Right atrium auricular region (tissue), 2 donors: ENCODE measurements around the gene TRIM40. TPM values are rescaled to one million over a fixed set of nuclear protein-coding genes. Genes with fewer than 3 reads are reported as not detected.

ENCODE experiments used
- DNase-seq: peaks from one replicate; pipeline ENCODE4 v3.0.0-alpha.2; 2019; ENCODE audit warnings: low spot score
- H3K27ac ChIP-seq, 2 donors: fragments of 200-600 bp; sonication (generic); 1 replicate in 1 of 2; 2 replicates in 1 of 2; pipeline ENCODE4 v1.5.1; 2016 to 2019
- H3K27me3 ChIP-seq, 2 donors: fragments of 200-600 bp; sonication (generic); one replicate each; pipeline versions ENCODE4 v1.5.1 to v1.6.0; 2017 to 2019
- H3K36me3 ChIP-seq: fragments of 200-600 bp; sonication (generic); one replicate; pipeline ENCODE4 v1.5.1; 2016
- H3K4me1 ChIP-seq, 2 donors: fragments of 200-600 bp; sonication (generic); one replicate each; pipeline versions ENCODE4 v1.5.1 to v1.6.0; 2017 to 2019
- H3K4me3 ChIP-seq, 2 donors: fragments of 200-600 bp; sonication (generic); 1 replicate in 1 of 2; 2 replicates in 1 of 2; pipeline ENCODE4 v1.5.1; 2017 to 2019; ENCODE audit warnings: mild to moderate bottlenecking in 1 of 2, moderate library complexity in 1 of 2
- H3K9me3 ChIP-seq, 2 donors: fragments of 200-600 bp; sonication (generic); one replicate each; pipeline ENCODE4 v1.5.1; 2019
- CTCF ChIP-seq, 2 donors: fragments of 200-600 bp; sonication (generic); IDR thresholded peaks; one replicate each; pipeline ENCODE4 v1.5.1; 2019; ENCODE audit warnings: antibody characterized with exemption in 2 of 2
- total RNA-seq, 2 donors: library from RNA; depleted of rRNA; stranded (reverse); fragments of >200 nt; gene quantifications; one replicate each; pipeline ENCODE4 v1.1.0, GENCODE V29; 2016

Gene TRIM40
- total RNA-seq, 2 donors from 2014 or later = not detected

DNA sequence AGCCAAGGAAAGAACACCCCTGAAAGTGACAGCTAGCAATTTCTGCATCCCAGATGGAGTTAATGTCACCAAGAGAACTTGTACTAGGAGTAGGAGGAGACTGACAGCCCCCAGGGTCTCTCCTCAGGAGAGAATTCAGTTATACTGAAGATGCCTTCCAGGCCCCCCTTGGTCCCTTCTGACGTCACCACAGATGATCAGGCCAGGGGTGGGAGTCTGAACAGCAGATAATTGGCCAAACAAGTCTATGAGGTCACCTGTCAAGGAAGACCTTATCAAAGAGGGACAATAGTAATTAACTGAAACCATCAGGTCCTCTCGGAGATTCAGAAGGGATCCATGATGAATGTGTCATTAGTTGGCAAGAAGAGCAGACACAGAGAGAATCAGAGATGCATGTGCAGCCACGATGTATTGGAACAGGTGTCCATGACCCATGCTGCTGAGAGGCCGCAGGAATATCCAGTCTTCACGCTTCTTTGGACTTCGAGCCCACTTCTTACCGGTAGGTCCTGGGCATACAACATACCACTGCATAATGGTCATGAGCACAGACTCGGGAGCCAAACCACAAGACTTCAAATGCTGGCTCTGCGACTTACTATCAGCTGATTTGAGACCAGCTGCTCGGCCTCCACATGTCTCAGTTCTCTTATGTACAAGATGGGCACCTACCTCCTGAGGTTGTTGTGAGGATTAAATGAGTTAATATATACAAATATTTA lies 14.9 kb downstream of the TRIM40 start:
- peaks cover 0 to 3% of the 10 kb centered on the region in 2 donors for H3K4me1 ChIP-seq
- TF ChIP-seq CTCF (IDR thresholded peaks at IDR 0.05) = no peak
- no peaks in the 10 kb centered on the region for H3K27me3 ChIP-seq
- DNase-seq = no peak
- no peaks in the 10 kb centered on the region for H3K36me3 ChIP-seq
- H3K4me3 ChIP-seq = no peak overlapping the region
- H3K27ac ChIP-seq = no peak overlapping the region
- H3K9me3 ChIP-seq = no peaks in the 10 kb centered on the region

DNA sequence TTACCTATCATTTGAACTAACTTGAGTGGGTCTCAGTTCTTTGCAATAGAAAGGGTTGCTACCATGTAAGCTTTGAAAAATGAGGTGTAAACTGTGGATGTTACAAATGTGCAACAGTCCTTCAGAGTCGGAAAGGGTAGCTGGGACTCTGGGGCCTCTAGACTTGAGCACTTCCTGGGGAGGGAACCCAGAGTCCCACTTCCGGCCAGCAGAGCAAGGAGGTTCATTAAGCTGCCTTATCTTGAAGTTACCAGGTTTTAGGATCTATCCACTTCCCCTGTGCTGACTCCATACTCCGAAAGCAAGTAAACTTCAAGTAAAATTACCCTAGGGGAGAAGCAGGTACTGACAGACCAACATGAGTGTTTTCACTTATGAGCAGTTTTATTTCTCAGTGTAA lies 15.6 kb downstream of the TRIM40 start:
- Histone ChIP-seq H3K36me3 (no peaks in the 10 kb centered on the region), H3K4me3 (no peak overlapping the region), H3K27ac (no peak overlapping the region), H3K4me1 (peaks cover 0 to 7% of the 10 kb centered on the region in 2 donors), H3K9me3 (no peaks in the 10 kb centered on the region), H3K27me3 (no peaks in the 10 kb centered on the region)
- TF ChIP-seq CTCF (IDR thresholded peaks at IDR 0.05) = no peak
- DNase-seq = no peak

DNA sequence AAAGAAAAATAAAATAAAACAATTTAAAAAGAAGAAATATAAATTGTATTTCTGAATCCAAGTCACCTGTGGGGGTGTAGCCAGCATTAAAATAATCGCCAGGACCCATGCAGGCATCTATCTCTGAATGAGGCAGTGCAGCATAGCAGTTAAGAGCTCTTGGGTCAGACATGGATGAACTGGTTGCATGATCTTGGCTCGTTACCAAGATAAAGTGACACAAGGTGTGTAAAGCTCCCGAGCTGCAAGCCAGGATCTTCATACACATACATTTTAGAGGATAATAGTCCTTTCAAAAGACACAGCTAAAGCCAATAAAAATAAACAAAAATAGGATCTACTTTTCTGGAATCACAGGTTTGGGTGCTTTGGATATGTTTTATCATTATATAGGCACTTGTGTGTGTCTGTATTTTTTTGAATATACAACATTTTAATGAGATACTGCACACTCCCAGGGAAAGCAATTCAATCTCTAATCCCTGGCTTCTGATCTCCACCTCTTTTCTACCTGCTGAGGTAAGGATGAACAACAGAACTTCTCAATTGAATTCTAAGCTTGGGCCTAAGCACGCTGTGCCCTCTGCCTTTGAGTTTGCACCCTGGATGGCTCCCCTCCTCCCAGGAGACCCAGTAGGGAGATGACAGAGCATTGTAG lies 16.2 kb downstream of the TRIM40 start:
- H3K27ac ChIP-seq = no peak overlapping the region
- H3K4me1 ChIP-seq = peaks cover 0 to 10% of the 10 kb centered on the region in 2 donors
- H3K27me3 ChIP-seq = no peaks in the 10 kb centered on the region
- no peak for TF ChIP-seq CTCF (IDR thresholded peaks at IDR 0.05)
- no peaks in the 10 kb centered on the region for H3K9me3 ChIP-seq
- DNase-seq = no peak
- H3K36me3 ChIP-seq = no peaks in the 10 kb centered on the region
- no peak overlapping the region for H3K4me3 ChIP-seq

DNA sequence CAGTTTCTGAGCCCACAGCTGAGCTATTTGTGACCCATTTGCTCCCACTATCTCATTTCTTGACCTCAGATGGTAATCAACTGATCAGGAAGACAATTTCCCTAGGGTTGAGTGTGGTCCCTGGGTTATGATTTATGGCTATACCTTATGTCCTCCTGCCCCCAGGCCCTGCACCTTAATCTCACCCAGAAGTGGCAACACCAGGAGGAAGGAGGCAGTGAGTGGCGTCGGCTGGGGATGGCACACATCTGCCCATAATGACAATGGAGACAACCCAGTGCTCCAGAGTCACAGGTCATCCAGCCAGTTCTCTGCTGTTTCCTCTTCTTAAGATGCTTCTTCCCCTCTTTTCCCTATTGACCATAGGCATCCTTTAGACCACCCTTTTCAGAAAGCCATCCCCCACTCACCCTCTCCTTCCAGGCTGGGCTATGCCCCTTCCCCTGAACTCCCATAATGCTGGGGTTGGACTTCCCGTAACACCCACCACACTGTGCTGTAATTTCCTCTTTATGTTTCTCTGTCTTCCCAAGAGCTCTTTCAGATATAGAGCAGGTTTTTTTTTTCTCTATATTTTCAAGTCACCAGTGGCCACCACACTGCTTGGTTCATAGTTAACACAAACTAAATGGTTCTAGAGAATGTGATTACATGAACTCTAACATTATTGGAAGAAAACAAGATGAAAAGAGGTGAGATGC lies 17.1 kb downstream of the TRIM40 start:
- Histone ChIP-seq H3K27ac (no peak overlapping the region), H3K4me3 (no peak overlapping the region), H3K36me3 (no peaks in the 10 kb centered on the region), H3K9me3 (no peaks in the 10 kb centered on the region), H3K27me3 (no peaks in the 10 kb centered on the region), H3K4me1 (peaks cover 0 to 10% of the 10 kb centered on the region in 2 donors)
- DNase-seq = no peak
- no peak for TF ChIP-seq CTCF (IDR thresholded peaks at IDR 0.05)

DNA sequence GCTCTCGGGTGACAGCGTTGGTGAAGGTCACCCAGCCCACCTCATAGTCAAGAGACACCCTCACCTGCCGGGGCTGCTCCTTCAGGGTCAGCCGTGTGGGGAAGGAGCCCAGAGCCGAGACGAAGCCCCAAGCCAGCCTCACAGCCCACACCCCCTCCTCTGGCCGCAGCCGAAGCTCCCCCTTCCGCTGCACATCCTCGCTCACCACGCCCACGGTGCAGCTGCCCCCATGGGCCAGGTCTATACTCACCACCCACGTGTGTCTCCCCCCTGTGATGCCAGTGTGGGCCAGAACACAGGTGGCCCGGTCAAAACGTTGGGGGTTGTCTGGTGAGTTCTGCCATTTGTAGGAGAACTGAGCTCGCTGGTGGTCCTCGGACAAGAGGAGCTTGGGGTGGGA lies 18.1 kb downstream of the TRIM40 start:
- H3K36me3 ChIP-seq = no peaks in the 10 kb centered on the region
- no peak for DNase-seq
- H3K27me3 ChIP-seq = no peaks in the 10 kb centered on the region
- no peak overlapping the region for H3K27ac ChIP-seq
- no peak overlapping the region for H3K4me3 ChIP-seq
- TF ChIP-seq CTCF (IDR thresholded peaks at IDR 0.05) = no peak
- H3K9me3 ChIP-seq = no peaks in the 10 kb centered on the region
- peaks cover 0 to 10% of the 10 kb centered on the region in 2 donors for H3K4me1 ChIP-seq
